GM18873 (cell line): ENCODE results near the gene KCNG2.

Experiments
- ATAC-seq: cut with Tn5 transposase; IDR thresholded peaks from one replicate; pipeline ENCODE4 v1.9.1; 2021; ENCODE audit warnings: mild to moderate bottlenecking, moderate library complexity, moderate number of reproducible peaks; ENCODE audit not compliant: unreplicated experiment, low FRiP score

KCNG2 gene

DNA sequence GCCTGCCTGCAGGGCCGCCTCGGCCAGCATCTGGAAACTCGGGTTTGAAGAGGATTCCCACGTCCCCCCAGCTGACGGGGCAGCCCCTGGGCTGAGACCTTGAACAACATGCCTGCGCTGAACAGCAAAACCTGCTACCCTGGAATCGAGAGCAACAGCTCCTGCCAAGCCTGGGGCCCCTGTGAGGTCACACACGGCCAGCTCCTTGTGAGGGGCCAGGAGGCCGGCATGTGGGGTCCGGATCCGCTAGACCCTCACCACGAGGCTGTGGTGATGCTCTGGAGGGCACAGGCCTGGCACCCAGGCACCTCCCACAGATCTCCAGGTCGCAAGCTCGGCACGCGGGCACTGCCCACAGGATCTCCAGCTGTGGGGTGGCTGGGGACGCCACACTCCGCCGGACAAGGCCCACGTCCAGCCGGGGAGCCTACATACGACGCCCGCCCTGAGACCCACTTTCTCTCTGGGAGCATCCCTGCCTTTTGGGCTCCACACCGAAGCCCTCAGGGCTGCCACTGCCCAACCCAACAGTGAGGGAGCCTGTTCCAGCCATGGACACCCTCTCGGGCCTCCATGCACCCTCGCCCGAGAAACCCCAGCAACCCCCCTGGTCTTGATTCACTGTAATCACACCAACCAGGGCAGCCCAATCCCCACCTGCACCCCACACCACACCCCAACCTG, 119.6 kb downstream of the KCNG2 start:
- no peak for ATAC-seq

DNA sequence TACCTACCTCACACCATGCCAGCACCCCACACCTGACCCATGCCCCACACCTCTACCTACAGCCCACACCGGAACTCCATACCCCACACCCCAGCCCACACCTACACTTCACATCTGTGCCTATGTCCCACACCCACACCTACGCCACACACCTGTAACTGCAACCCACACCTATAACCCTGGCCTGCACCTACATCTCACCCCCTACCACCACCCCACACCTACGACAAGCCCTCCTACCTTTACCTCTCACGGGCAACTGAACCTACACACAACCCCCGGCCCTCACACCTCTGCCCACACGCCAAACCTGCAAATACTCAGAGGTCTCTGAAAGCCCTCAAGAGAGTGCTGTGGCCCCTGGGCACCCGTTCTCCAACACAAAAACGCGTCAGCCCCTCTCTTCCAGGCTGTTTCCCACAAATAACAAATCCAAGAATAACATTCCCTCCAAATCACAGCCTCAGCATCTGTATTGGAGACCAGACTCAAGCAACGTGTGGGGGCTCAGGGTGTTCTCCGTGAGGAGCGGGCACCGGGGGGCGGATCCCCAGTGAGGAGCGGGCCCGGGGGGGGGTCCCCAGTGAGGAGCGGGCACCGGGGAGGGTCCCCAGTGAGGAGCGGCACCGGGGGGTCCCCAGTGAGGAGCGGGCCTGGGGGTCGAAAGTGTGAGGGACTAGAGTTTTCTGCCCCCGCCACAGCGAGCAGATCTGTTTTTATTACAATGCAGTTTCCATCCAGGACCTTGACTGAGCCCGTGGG, 120.3 kb downstream of the KCNG2 start:
- ATAC-seq: no peak

DNA sequence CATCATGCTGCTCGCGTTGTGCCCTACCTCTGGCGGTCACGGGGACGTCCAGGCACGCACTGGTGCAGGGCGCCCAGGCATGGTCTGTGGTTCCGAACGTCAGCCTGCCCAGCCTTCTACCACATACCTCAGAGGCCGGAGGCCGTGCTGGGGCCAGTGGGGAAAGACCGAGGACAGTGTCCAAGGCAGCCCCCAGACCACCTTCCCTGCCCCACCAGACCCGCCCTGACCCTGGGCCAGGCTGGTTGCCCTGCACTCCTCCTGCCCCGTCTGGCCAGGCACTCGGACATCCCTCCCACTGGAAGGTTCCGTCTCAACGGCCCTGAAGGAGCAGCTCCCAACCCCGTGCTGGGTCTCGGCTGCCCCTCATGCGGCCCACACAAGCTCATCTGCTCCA, 120.9 kb downstream of the KCNG2 start:
- ATAC-seq: no peak

DNA sequence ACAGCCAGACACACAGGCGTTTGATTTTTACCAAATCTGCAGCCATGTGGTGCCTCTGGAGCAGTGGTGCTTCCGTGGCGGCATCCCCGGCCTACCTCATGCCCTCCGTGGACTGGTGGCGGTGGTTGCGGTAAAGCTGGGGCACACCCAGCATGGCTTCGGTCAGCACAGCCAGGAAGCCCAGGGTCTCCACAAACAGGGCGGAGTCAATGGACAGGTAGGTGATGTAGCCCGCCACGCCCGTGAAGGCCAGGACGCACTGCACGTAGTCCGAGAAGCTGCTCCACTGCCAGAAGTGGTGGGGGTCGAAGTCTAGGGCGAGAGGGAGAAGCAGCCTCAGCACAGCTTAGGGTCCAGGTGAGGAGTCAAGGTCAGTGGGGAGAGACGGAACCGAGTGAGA, 121.4 kb downstream of the KCNG2 start:
- ATAC-seq: no peak

DNA sequence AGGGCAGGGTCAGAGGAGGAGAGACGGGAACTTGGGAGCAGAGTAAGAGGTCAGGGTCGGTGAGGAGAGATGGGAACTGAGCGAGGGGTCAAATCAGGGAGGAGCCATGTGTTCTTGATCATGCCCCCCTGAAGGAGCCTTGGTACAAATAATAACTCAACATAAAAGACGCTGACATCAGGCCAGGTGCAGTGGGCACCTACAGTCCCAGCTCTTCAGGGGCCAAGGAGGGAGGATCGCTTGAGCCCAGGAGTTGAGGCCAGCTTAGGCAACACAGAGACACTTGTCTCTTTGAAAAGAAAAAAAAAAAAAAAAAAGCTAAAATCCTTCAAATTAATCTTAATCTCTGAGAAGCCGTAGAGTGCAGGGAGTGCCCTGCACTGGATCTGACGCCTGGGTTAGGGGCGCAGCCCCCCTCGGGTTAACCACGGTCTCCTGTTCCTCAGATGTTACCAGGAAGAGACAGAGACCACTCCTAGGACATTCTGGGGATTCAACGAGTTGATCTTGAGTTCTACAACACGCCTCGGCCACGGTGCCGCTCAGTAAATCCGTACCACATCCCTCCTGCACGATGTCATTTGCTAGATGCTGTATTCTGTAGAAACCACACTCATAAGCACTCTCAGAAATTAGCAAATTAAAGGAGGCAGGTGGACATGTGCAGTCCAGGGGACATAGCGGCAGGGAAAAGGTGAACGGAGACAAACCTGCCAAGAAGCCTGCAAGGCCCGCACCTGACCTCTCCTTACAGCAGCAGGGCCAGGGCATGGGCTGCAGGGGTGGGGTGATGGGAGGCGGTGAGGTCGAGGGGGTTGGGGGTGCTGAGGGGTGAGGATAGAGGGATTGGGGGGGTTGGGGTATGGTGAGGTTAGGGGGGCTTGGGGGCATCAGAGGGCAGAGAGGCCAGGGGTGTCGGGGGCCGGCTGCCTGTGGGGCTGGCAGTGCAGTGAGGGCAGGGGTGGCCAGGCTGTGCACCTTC, 124.5 kb downstream of the KCNG2 start:
- no peak for ATAC-seq

DNA sequence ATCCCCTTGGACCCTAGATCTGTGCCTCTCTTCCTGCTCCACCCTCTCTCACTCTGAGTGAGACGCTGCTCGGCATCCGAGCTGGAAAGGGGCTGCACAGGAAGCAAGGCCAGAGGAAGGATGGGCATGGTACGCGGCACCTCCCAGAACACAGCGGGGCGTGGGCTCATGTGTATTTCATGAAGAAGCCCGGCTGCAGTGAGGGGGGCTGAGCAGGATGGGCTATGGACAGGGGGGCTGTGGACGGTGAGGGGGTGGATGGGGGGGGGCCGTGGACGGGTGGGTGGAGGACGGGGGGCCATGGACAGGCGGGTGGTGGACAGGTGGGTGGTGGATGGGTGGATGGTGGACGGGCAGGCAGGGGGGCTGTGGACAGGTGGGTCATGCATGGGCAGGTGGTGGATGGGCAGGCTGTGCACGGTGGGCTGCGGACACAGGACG, 125.3 kb downstream of the KCNG2 start:
- ATAC-seq: no peak

DNA sequence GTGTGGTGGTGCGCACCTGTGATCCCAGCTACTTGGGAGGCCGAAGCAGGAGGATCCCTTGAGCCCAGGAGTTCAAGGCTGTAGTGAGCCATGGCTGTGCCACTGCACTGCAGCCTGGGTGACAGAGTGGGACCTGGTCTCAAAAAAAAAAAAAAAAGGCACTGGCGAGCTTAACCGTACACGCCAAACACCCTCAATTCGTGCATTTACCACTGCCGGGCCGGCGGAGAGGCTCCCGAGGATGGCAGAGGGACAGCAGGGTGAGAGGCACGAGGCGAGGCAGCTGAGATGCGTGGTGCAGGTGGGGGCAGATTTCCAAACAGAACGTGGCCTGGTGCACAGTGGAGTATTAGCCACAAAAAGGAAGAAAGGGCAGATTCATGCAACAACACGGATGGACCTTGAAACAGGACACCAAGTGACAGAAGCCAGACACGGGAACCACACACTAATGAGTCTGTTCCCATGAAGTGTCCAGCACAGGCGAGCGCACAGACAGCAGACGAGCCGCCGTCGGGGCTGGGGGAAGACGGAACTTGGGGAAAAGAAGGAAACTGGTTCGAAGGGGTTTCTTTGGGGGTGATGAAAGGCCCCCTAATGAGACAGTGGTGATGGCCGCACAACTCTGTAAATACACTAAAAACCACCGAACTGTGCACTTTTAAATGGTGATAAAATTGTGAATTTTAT, 126.3 kb downstream of the KCNG2 start:
- ATAC-seq: no peak

DNA sequence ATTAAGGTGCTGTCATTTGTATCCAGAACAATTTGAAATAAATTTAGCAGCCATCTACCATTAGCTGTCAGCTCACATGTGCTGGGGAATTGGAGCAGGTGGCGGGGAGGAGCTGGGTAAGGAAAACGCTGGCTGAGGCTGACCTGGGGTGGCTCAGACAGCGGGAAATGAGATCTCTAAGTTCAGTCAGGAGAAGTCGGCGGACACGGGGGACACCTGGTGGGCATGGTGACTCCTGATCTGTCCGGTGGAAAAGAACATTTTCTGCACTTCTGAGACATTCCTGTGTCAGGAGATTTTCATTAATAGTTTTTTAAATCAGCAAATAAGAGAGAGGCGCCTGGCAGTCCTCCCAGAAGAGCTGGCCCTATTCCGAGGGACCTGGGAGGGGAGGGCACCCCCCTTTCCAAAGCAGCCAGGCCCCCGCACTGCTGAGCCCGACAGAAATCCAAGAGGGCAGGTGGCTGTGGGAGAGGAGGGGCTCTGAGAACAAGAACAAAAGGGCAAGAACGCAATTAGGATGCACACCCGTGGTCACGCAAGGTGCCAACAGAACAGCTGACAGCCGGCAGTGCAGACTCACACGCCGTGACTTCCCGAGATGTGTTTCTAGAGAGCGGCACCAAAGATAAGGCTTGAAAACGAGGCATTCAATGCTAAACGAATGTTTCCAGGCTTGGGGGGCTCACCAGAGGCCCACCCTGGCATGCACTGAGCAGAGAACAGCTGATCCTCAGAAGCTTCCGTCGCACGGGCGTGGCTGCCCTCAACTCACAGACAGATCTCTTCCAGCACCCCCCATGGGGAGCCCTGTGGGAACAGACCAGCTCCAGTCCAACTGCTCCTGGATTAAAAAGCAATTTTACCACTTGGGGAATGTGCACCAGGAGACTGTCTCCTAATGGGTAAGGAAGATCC, 127.3 kb downstream of the KCNG2 start:
- no peak for ATAC-seq

DNA sequence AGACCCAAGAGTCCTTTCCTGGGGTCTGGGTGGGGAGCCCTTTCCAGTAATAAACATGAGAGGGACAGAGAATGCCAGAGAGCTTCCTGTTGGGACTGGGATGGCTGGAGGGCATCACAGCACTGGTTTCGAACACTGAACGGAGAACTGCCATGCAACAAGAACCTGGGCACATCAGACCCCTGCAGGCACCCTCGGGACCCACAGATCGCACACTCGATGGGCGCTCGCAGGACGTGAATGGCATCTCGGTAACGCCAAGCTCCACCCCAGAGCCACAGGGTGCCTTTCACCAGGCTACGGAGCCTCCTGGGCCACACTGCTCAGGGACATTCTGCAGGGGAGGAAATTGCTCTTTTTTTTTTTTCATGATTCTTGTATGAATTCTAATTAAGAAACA, 128.6 kb downstream of the KCNG2 start:
- ATAC-seq: no peak

DNA sequence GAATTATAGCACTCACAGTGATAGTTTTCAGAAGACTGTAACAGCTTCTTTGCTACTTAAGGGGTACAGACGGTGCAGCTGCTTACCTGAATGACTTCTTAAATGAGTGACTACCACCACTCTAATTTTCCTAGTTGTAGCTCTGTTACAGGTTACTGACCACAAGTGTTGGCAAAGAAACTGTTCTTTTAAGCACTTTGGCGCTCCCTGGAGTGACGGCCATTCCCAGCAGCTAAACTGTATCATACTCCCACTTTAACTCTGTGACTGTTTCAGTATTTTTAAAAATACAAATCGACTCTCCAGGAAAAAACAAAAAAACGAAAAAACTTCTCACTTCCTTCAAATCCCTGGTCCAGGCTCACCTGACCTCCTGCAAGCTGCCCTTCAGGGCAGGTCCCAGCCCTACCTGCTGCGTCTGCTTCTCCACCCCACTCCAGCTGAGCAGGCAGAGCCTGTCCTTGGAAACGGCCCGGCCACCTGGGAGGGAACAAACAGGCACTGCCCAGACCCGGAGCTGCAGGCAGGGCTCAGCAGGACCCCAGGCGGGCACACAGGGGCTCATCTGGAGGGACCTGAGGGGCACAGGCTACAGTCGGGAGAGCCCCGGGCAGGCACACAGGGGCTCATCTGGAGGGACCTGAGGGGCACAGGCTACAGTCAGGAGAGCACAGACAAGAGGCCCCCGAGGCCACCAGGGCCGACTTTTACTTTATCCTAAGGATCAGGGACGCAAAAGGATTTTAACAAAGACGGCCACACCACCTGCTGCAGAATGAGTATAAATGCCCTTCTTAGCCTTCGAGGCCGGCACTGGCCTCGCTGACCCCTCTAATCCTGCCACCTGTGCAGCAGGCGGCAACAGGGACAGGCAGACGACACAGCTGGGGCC, 129.2 kb downstream of the KCNG2 start:
- ATAC-seq: no peak

DNA sequence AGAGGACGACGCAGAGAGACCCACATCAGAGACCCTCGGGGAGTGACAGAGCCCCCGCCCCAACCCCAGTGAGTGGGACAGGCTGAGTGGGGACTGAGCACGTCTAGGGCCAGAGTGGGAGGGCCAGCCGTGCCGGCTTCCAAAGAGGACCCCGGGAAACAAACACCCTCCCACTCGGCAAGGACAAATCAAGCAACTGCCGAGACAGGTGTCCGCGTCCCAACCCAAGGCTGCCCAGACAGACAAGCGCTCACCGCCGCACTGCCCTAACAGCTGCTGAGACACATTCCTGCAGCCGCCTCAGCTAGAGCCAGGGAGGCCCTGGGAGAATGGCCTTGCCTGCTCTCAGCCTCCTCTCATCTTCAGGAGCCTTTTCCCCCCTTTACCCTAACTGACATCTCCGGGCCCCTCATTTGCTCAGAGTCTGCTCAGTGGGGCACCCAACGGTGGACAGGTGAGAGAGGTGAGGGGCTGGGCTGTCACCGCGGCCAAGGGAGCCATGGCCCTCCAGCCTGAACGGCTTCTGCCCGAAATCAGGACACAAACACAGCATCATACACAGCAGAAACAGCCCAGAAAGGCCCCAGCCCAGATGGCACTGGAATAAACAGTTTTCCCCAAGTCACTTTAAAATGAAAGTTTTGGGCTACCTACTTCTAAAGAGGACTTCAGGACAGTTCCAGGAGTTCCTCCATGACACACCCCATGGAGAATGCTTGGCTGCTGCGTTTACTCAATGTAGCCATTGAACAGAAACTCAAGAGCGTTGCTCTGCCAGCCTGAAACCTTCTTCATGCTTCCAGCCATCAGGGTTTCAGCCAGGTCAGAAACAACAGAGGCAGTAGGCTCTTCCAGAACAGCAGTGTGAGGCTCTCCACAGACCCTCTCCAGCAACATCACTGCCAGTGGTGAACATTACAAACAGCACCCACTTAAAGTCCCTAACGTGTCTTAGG, 130.1 kb downstream of the KCNG2 start:
- no peak for ATAC-seq

DNA sequence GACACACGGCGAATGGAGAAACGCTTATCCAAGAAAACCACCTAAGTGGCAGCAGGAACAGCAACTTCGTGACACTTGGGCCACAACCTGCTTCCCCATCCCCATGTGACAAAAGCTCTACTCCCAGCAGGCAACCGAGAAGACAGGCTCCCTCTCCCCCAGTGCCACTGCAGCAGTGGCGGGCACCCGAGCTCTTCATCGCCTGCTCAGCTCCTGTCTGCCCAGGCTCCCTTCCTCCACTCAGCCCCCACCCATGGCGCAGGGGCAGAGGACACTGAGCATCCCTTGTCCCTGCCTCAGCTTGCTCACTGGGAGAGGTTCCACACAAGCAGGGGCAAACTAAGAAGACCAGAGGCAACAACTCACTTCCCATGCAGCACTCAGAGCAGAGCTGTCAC, 130.8 kb downstream of the KCNG2 start:
- no peak for ATAC-seq

DNA sequence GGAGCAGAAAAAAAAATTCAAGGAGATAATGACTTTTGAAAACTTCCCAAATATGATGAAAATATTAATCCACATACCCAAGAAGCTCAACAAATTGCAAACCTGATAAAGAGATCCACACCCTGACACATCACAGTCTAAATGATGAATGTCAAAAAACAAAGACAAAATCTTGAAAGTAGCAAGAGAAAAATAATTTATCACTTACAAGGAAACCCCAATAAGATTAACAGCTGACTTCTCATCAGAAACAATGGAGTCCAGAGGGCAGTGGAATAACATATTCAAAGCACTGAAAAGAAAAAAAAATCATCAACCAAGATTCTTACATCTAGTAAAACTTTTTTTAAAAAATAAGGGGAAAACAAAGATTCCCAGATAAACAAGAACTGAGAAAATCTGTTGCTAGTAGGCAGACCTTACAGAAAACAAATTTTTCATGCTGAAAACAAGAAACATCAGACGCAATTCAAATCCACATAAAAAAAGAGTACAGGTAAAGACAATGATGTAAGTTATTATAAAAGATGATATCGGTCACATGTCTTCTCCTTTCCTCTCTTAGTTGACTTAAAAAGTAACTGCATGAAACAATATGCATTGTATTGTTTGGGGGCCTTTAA, 132.4 kb downstream of the KCNG2 start:
- no peak for ATAC-seq

DNA sequence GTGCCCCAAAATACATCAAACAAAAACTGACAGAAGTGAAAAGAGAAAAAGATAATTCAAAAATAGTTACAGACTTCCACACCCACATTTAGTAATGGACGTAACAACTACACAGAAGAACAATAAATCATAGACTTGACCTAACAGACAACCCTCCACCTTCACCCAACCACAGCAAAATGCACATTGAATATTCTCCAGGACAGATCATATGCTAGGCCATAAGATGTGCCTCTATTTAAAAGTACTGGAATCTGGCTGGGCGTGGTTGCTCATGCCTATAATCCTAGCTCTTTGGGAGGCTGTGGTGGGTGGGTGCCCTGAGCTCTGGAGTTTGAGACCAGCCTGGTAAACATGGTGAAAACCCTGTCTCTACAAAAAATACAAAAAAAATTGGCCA, 133.7 kb downstream of the KCNG2 start:
- ATAC-seq: no peak

DNA sequence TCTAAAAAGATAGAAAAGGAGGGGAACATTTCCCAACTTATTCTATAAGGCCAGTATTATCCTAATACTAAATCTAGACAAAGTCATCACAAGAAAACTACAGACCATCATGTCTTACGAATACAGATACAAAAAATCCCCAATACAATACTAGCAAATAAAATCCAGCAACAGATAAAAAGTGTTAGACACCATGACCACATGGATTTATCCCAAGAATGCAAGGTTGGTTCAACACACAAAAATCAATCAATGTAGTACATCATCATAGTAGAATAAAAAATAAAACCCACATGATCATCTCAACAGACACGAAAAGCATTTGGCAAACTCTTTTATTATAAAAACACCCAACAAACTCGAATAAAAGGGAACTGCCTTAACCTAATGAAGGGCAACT, 135.2 kb downstream of the KCNG2 start:
- ATAC-seq: no peak

DNA sequence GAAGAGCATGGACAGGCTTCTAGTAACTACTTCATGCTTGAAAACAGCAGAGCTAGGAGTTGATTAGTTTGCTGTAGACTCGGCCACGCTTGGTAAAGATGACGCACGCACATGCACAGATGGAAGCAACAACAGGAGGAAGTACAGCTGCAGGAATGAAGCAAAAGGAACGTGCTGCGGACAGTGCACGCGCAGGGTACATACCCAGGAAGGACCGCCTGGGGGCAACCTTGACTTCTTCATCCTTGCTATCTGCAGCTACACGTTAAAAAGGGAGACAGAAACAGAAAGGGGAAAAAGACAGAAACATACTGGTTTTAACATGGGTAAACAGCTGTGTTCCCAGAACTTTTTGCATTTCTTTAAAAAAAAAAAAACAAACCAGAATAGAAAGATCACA, 136.0 kb downstream of the KCNG2 start:
- no peak for ATAC-seq
